Measurements from ENCODE around the gene EEF1E1.
A peak's percentile ranks its signal among the peaks of the same experiment; 100 is the strongest.

The EEF1E1 gene

GRCh38 chr6:8063761-8064637 is 38.3 kb downstream of the EEF1E1 start, which contains the start of gene BLOC1S5:
TSS of gene BLOC1S5 (minus strand) at chr6:8064389. CDS start at chr6:8064376, 13 bp downstream.
- peak; percentile 88 for DNase-seq (ENCODE audit: low read depth)
- peak within 1 kb of the TSS; percentile 92 for H3K4me3 ChIP-seq (ENCODE audit: low read length)
- TF ChIP-seq CTCF (conservative IDR thresholded peaks at IDR 0.05; ENCODE audit: low read depth, low read length): peak; percentile 13

DNA sequence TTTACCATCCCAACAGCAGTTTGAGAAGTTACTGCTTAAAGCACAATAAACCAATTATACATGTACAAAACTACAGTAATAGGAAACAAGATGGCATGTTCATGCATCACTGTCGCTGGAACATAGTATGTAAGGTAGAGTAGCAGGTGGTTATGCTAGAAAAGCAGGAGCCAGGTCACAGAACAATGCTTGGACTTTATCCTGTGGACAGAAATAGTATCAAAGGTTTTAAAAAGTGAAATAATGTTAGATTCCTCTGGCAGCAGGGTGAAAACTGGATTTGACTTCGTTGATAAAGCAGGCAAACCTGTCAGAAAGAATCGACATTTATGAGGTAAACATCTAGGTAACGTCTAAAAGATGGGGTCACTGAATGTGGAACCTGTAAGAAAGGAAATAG is 40.6 kb downstream of the EEF1E1 start:
- DNase-seq (ENCODE audit: low read depth): no peak
- TF ChIP-seq CTCF (conservative IDR thresholded peaks at IDR 0.05; ENCODE audit: low read depth, low read length): no peak
- H3K4me3 ChIP-seq (ENCODE audit: low read length): no peak overlapping the region

- no peak for TF ChIP-seq CTCF (conservative IDR thresholded peaks at IDR 0.05; ENCODE audit: low read depth, low read length)
- H3K4me3 ChIP-seq (ENCODE audit: low read length): no peak overlapping the region
- no peak for DNase-seq (ENCODE audit: low read depth)
Measured at GRCh38 chr6:8060346-8060745, 42.0 kb downstream of the EEF1E1 start.

GRCh38 chr6:8059129-8059528 is 43.2 kb downstream of the EEF1E1 start:
- DNase-seq (ENCODE audit: low read depth): no peak
- TF ChIP-seq CTCF (conservative IDR thresholded peaks at IDR 0.05; ENCODE audit: low read depth, low read length): peak; percentile 22
- H3K4me3 ChIP-seq (ENCODE audit: low read length): no peak overlapping the region

DNA sequence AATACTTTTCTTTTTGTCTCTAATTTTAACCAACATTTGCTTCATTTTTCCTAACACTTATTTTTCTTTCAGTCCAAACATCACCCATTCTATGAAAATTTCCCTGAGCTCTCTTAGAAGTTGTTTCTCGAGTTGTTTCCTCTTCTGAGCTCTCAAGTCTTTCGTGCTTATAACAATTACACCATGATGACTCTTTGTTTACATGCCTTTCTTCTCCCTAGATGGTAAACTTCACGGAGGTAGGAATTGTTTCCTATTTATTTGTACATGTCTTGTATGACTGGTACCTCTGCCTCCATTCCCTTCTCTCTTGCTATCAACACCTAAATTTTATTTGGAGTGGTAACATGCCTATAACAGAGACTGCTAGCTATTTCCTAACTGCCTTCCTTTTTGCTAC is 44.6 kb downstream of the EEF1E1 start:
- no peak for TF ChIP-seq CTCF (conservative IDR thresholded peaks at IDR 0.05; ENCODE audit: low read depth, low read length)
- DNase-seq (ENCODE audit: low read depth): no peak
- no peak overlapping the region for H3K4me3 ChIP-seq (ENCODE audit: low read length)

GRCh38 chr6:8057263-8057662 is 45.1 kb downstream of the EEF1E1 start:
- TF ChIP-seq CTCF (conservative IDR thresholded peaks at IDR 0.05; ENCODE audit: low read depth, low read length): no peak
- H3K4me3 ChIP-seq (ENCODE audit: low read length): no peak overlapping the region
- no peak for DNase-seq (ENCODE audit: low read depth)

GRCh38 chr6:8054276-8054675 is 48.1 kb downstream of the EEF1E1 start:
- no peak for TF ChIP-seq CTCF (conservative IDR thresholded peaks at IDR 0.05; ENCODE audit: low read depth, low read length)
- no peak for DNase-seq (ENCODE audit: low read depth)
- no peak overlapping the region for H3K4me3 ChIP-seq (ENCODE audit: low read length)
